ENCODE measurements around the gene CACNA1I. TPM values are rescaled to one million over a fixed set of nuclear protein-coding genes. Genes with fewer than 3 reads are reported as not detected.

The CACNA1I gene
- total and polyA plus RNA-seq, 2 donors (not counting 3 experiments of a cell fraction or from before 2014, with no cell fraction given) = not detected

DNA sequence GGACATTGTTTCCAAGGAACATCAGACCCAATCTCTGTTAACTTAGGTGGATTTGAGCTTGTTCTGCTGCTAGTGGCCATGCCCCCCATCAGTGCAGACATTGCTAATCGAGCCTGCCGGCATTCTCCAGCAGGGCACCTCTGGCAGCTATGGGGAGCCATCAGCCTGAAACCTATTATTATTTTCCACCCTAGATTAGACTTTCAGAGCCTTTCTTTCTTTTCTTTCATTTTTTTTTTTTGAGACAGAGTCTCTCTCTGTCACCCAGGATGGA lies 4.9 kb downstream of the CACNA1I start:
- Histone ChIP-seq H4K20me1 (replicated peaks; ENCODE audit: control insufficient read depth, extremely low read depth, insufficient read depth, low read length) (no peaks in the 10 kb centered on the region), H3K27ac (ENCODE audit: insufficient read depth, low read depth, low read length) (no peak overlapping the region), H3K27me3 (ENCODE audit: control insufficient read depth in 2 of 2, insufficient read depth in 2 of 2, low read length in 2 of 2) (peaks cover 0 to 3% of the 10 kb centered on the region in 2 experiments), H3K9me3 (replicated peaks; ENCODE audit: control insufficient read depth, insufficient read depth, low read length) (no peaks in the 10 kb centered on the region), H3K36me3 (ENCODE audit: control insufficient read depth in 2 of 2, extremely low read depth in 1 of 2, insufficient read depth in 2 of 2, low read length in 2 of 2) (no peaks in the 10 kb centered on the region), H2AFZ (ENCODE audit: low read depth, low read length) (no peak overlapping the region), H3K4me1 (ENCODE audit: control insufficient read depth, extremely low read depth, insufficient read depth, low read length) (peaks cover 9% of the 10 kb centered on the region), H3K4me2 (ENCODE audit: insufficient read depth, low read length) (no peak overlapping the region), H3K79me2 (ENCODE audit: control insufficient read depth, insufficient read depth, low read length) (no peaks in the 10 kb centered on the region), H3K9ac (replicated peaks; ENCODE audit: extremely low read depth, insufficient read depth, low read length) (no peak overlapping the region), H3K4me3 (replicated peaks in 1 of 3; ENCODE audit: insufficient read depth in 1 of 3, low read depth in 1 of 3, low read length in 3 of 3) (no peak overlapping the region), H3K9me1 (replicated peaks; ENCODE audit: control insufficient read depth, extremely low read depth, insufficient read depth, low read length) (no peaks in the 10 kb centered on the region)
- no peak for DNase-seq (ENCODE audit: low read depth, low spot score)
- BruUV-seq (replicated peaks) = no TSS peak
- TF ChIP-seq JUN (IDR thresholded peaks at IDR 0.05; ENCODE audit: borderline replicate concordance, insufficient read depth, insufficient read length, low read depth) (no peak), POLR2AphosphoS5 (IDR thresholded peaks at IDR 0.05; ENCODE audit: insufficient read depth, low read depth, low read length) (no peak), MAX (IDR thresholded peaks at IDR 0.05; ENCODE audit: insufficient read depth, insufficient read length) (no peak), FOS (IDR thresholded peaks at IDR 0.05; ENCODE audit: borderline replicate concordance, insufficient read depth, low read length) (no peak), MYC (IDR thresholded peaks at IDR 0.05; ENCODE audit: low read depth, low read length) (no peak), EZH2 (IDR thresholded peaks at IDR 0.05; ENCODE audit: borderline replicate concordance, low read depth, low read length, severe bottlenecking) (no peak), GATA2 (IDR thresholded peaks at IDR 0.05; ENCODE audit: insufficient read depth, insufficient read length, low read depth, low read length) (no peak), POLR2A (IDR thresholded peaks at IDR 0.05; ENCODE audit: low read depth, low read length) (no peak)
- TF ChIP-seq, protein P1, sequence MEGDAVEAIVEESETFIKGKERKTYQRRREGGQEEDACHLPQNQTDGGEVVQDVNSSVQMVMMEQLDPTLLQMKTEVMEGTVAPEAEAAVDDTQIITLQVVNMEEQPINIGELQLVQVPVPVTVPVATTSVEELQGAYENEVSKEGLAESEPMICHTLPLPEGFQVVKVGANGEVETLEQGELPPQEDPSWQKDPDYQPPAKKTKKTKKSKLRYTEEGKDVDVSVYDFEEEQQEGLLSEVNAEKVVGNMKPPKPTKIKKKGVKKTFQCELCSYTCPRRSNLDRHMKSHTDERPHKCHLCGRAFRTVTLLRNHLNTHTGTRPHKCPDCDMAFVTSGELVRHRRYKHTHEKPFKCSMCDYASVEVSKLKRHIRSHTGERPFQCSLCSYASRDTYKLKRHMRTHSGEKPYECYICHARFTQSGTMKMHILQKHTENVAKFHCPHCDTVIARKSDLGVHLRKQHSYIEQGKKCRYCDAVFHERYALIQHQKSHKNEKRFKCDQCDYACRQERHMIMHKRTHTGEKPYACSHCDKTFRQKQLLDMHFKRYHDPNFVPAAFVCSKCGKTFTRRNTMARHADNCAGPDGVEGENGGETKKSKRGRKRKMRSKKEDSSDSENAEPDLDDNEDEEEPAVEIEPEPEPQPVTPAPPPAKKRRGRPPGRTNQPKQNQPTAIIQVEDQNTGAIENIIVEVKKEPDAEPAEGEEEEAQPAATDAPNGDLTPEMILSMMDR (IDR thresholded peaks at IDR 0.05; ENCODE audit: extremely low read depth in 1 of 2, insufficient read depth in 1 of 2, low read depth in 1 of 2, low read length in 2 of 2) = no peak
- ChIA-PET CTCF (no interaction called here), POLR2A (no interaction called here)
- intact Hi-C loops (cut with micrococcal nuclease) = loop anchor here (10.0 kb wide), 1 partner anchor 89 kb away; no protein-coding TSS in a partner anchor
- FAIRE-seq = no peak
- dilution Hi-C loops (cut with MboI; ENCODE audit: extremely low pct_ligation_motif_present, low sequenced_read_pairs) = no loop called here
